Activated B cell treated with CpG ODN at 0.5 μM for 24 hours (primary cell): ENCODE measurements around the gene ANKRD39. TPM values are rescaled to one million over a fixed set of nuclear protein-coding genes. Genes with fewer than 3 reads are reported as not detected.
A peak's percentile ranks its signal among the peaks of the same experiment; 100 is the strongest.

Experiments
- ATAC-seq: fragments of 200-7000 bp; cut with Tn5 transposase; one replicate; pipeline ENCODE4 v1.10.0; 2021; ENCODE audit warnings: low read depth, mild to moderate bottlenecking, moderate library complexity
- CTCF ChIA-PET: fragments of 350-600 bp; sonication (Branson Sonifier 250); formaldehyde crosslinking; loops from one replicate; lab custom pipeline; 2021; ENCODE audit warnings: antibody characterized with exemption; lab: Charles Lee
- POLR2A ChIA-PET: fragments of 350-600 bp; sonication (Branson Sonifier 250); formaldehyde crosslinking; loops from one replicate; lab custom pipeline; 2021; ENCODE audit warnings: antibody characterized with exemption; lab: Charles Lee
- DNase-seq: peaks from one replicate; pipeline ENCODE4 v3.0.0; 2022
- H3K27ac Mint-ChIP-seq: one replicate; pipeline ENCODE4 v1.8.0; 2020; ENCODE audit warnings: mixed read lengths
- H3K27me3 Mint-ChIP-seq: one replicate; pipeline ENCODE4 v1.8.0; 2021; ENCODE audit warnings: mixed read lengths
- H3K36me3 Mint-ChIP-seq: one replicate; pipeline ENCODE4 v1.8.0; 2021; ENCODE audit warnings: low read depth, mixed read lengths
- H3K4me1 Mint-ChIP-seq: one replicate; pipeline ENCODE4 v1.8.0; 2021; ENCODE audit warnings: mixed read lengths
- H3K4me3 Mint-ChIP-seq: one replicate; pipeline ENCODE4 v1.8.0; 2020; ENCODE audit warnings: mild to moderate bottlenecking, mixed read lengths
- H3K9me3 Mint-ChIP-seq: one replicate; pipeline ENCODE4 v1.8.0; 2020; ENCODE audit warnings: mixed read lengths
- intact Hi-C: fragments of 100-400 bp; cut with micrococcal nuclease; formaldehyde crosslinking; loops from one replicate; pipeline ENCODE4 v1.15.1; 2024
- total RNA-seq: library from RNA; stranded (reverse); gene quantifications from 2 replicates; pipeline ENCODE4 v1.2.3, GENCODE V29; 2022
- TF ChIP-seq, protein P1 (sequence below): fragments of 200-600 bp; IDR thresholded peaks from one replicate; pipeline ENCODE4 v1.8.0; 2022; ENCODE audit warnings: antibody characterized with exemption, mild to moderate bottlenecking

The ANKRD39 gene
- total RNA-seq, 1 donor from 2014 or later = 12.7 TPM

DNA sequence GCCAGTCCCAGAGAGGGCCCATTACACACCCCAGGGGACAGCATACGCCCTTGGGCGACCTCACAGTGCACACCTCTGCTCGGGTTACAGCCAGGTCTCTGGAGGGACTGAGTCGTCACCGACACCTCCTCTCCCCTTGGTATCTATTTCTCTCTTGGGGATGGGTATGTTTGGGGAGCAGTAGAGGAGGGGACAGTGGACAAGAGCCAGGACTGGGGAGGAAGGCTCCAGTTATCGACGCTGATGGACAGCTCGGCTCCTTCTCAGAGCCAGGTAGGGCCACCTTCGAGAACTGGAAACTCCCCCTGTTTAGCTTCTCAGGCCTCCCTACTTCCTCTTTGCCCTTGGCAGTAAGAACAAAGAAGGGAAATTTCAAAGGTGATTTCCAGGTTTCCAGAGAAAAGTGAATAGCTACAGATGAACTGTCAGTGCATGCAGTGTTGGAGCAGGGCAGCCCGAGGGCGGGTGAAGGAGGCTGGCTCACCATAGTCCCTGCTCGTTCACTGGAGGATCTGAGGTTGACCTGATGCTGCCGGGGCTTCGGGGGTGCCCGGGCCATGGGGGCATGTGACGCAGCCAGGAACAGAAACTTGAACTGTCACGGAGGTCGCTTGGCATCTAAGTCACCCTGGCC, 16.5 kb upstream of the ANKRD39 start:
- Mint-ChIP-seq H3K4me3 (peak overlapping the region; percentile 72), H3K27me3 (peaks cover 7% of the 10 kb centered on the region), H3K9me3 (no peaks in the 10 kb centered on the region), H3K36me3 (no peaks in the 10 kb centered on the region), H3K27ac (peak overlapping the region; percentile 57), H3K4me1 (peaks cover 26% of the 10 kb centered on the region)
- ChIA-PET POLR2A (interaction anchor here (0.5 to 3.4 kb wide), 3 partner anchors 11 to 88 kb away, joined by 5 to 27 read pairs (median 7); partner anchors contain the start of gene ANKRD39), CTCF (interaction anchor here (5.6 kb wide), 1 partner anchor 16 kb away, joined by 33 read pairs; the partner anchor contains the start of gene ANKRD39)
- DNase-seq (peak; percentile 60), ATAC-seq (peak; percentile 79)
- intact Hi-C loops = loop anchor here (1.0 to 5.0 kb wide), 4 partner anchors 16 to 238 kb away; partner anchors contain the start of genes ANKRD36 and ANKRD39
- TF ChIP-seq, protein P1, sequence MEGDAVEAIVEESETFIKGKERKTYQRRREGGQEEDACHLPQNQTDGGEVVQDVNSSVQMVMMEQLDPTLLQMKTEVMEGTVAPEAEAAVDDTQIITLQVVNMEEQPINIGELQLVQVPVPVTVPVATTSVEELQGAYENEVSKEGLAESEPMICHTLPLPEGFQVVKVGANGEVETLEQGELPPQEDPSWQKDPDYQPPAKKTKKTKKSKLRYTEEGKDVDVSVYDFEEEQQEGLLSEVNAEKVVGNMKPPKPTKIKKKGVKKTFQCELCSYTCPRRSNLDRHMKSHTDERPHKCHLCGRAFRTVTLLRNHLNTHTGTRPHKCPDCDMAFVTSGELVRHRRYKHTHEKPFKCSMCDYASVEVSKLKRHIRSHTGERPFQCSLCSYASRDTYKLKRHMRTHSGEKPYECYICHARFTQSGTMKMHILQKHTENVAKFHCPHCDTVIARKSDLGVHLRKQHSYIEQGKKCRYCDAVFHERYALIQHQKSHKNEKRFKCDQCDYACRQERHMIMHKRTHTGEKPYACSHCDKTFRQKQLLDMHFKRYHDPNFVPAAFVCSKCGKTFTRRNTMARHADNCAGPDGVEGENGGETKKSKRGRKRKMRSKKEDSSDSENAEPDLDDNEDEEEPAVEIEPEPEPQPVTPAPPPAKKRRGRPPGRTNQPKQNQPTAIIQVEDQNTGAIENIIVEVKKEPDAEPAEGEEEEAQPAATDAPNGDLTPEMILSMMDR = no peak

GRCh38 chr2:96873651-96874096, 15.9 kb upstream of the ANKRD39 start:
- H3K4me3 Mint-ChIP-seq = no peak overlapping the region
- TF ChIP-seq, protein P1 = no peak
- no peak overlapping the region for H3K27ac Mint-ChIP-seq
- H3K9me3 Mint-ChIP-seq = no peaks in the 10 kb centered on the region
- ChIA-PET CTCF (interaction anchor here (5.6 kb wide), 1 partner anchor 16 kb away, joined by 33 read pairs; the partner anchor contains the start of gene ANKRD39), POLR2A (interaction anchor here (1.3 to 3.4 kb wide), 2 partner anchors 11 to 16 kb away, joined by 7 to 27 read pairs; partner anchors contain the start of gene ANKRD39)
- ATAC-seq (no peak), DNase-seq (no peak)
- H3K27me3 Mint-ChIP-seq = peaks cover 7% of the 10 kb centered on the region
- H3K4me1 Mint-ChIP-seq = peaks cover 26% of the 10 kb centered on the region
- no peaks in the 10 kb centered on the region for H3K36me3 Mint-ChIP-seq
- intact Hi-C loops = loop anchor here (1.0 to 5.0 kb wide), 4 partner anchors 15 to 239 kb away; partner anchors contain the start of genes ANKRD36 and ANKRD39

DNA sequence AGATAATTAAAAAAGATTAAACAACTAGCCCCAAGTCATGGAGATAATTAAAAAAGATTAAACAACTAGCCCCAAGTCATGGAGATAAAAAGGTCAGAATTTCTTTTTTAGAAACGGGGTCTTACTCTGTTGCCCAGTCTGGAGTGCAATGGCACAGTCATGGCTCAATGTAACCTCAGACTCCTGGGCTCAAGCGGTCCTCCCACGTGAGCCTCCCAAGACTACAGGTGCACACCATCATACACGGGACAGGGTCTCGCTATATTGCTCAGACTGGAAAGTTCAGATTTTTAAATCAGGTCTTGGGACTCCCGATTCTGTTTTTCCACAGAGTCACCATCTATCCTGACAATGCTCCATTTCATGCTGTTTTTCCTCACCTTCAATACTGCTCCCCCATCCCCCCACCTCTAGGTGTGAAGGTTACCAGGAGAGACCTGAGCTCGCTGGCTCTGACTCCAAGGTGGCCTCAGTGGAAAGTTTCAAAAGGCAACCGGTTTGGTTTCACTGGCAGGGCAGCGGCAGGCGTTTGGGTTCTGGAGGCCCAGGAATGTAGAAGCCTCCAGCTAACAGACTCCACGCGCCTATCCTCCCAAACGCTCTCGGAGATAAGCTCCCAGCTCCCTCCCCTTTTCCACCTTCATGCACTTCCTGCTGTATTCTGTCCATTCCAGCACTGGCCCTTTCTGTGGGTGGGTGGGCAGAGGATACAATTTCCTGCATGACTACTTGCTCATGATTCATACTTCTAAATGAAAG, 15.0 kb upstream of the ANKRD39 start:
- TF ChIP-seq, protein P1 = no peak
- Mint-ChIP-seq H3K27me3 (peaks cover 10% of the 10 kb centered on the region), H3K4me3 (no peak overlapping the region), H3K36me3 (no peaks in the 10 kb centered on the region), H3K27ac (no peak overlapping the region), H3K9me3 (no peaks in the 10 kb centered on the region), H3K4me1 (peaks cover 32% of the 10 kb centered on the region)
- DNase-seq (no peak), ATAC-seq (no peak)
- ChIA-PET POLR2A (interaction anchor here (2.4 to 3.4 kb wide), 2 partner anchors 15 kb away, joined by 15 to 27 read pairs; partner anchors contain the start of gene ANKRD39), CTCF (interaction anchor here (5.6 kb wide), 1 partner anchor 15 kb away, joined by 33 read pairs; the partner anchor contains the start of gene ANKRD39)
- intact Hi-C loops = loop anchor here (5.0 kb wide), 2 partner anchors 80 to 240 kb away; partner anchors contain the start of gene ANKRD36

GRCh38 chr2:96870626-96871255, 12.9 kb upstream of the ANKRD39 start:
- Mint-ChIP-seq H3K27ac (peak overlapping the region; percentile 18), H3K4me3 (peak overlapping the region; percentile 78), H3K27me3 (peaks cover 22% of the 10 kb centered on the region), H3K4me1 (peaks cover 42% of the 10 kb centered on the region), H3K9me3 (no peaks in the 10 kb centered on the region), H3K36me3 (no peaks in the 10 kb centered on the region)
- ATAC-seq (no peak), DNase-seq (no peak)
- POLR2A ChIA-PET = interaction anchor here (2.4 kb wide), 1 partner anchor 13 kb away, joined by 15 read pairs; the partner anchor contains the start of gene ANKRD39
- CTCF ChIA-PET = interaction anchor here (5.6 kb wide), 1 partner anchor 13 kb away, joined by 33 read pairs; the partner anchor contains the start of gene ANKRD39
- intact Hi-C loops = loop anchor here (5.0 kb wide), 2 partner anchors 82 to 242 kb away; partner anchors contain the start of gene ANKRD36
- TF ChIP-seq, protein P1 = no peak
